OCI-M2 (cell line): Measurements from ENCODE around the gene OMP.

ENCODE experiments used
- DNase-seq: peaks from one replicate; lab custom pipeline; 2025; ENCODE audit not compliant: unreplicated experiment; lab: John Stamatoyannopoulos, UW

OMP gene

DNA sequence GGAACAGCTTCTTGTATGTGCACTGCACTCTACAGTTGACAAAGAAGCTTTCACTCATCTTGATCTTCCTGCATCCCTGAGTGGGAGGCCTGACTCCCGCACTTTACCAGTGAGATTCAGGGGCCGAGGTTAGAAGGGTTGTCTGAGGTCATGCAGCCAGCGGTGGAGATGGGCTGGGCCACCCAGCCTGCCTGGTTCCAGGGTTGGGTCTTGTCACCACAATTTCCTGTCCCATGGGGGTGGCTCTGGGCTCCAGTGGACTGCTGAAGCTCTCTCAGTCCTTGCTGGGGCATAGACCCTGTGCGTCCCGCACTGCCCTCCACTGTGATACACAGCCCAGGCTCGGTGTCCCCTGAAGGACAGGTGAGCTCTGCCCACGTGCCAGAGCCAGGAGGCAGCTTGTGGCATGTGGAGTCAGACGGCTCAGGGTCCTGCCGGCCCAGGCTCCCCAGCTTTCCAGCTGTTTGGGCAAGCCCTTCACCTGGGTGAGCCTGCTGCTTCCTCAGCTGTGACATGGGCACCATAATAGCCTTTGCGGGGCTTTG lies 18.5 kb downstream of the OMP start:
- DNase-seq = no peak

DNA sequence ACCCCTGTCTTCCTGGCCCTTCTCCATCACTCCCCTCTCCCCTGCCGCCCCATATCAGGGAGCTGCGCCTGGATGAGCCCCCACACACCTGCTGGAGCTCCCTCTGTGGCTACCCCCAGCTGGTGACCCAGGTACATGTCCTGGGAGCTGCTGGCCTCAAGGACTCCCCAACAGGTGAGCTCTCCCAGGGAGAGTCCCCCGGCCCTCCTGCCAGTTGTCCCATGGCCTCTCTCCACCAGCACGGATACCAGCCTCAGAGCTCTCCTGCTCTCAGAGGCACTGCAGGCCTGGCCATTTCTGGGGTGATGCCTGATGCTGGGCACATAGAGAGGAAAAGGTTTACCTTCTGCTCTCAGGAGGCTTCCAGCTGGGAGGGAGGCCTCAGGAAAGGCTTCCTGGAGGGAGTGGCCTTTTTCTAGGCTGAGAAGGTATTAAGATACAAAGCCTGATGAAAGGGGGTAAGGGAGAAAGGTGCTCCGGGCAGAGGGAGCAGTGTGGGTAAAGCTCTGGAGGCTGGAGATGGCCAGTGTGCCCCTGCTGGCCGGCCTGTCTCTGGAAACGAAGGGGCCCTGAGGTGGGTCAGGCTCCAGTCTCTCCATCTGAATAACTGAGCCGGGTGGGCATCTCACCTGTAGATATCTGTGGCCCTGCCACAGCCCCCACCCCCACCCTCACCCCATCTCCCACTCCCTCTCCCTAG lies 19.4 kb downstream of the OMP start:
- no peak for DNase-seq

DNA sequence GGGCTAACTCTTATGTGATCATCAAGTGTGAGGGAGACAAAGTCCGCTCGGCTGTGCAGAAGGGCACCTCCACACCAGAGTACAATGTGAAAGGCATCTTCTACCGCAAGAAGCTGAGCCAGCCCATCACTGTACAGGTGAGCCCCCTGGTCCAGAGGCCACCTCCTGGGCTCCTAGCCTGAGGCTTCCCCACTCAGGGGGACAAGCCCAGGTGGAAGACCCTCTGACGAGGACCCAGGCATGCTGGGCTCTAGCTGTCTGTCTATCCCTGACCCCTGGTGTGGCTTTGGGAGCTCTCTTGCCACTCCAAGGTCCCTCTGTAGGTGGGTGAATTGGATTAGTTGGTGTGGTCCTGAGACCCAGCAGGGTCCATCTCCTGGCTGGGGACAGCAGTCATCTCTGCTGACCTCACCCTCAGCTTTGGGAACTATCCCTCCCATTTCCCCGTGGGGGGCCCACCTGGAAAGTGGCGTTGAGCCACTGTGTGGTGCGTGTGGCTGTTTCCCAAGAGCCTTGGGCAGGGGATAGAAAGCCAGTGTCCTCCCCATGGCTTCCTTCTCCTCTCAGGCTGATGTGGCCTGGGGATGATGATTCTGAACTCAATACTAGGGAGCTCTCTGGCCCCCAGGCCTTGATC lies 20.1 kb downstream of the OMP start:
- DNase-seq = no peak

DNA sequence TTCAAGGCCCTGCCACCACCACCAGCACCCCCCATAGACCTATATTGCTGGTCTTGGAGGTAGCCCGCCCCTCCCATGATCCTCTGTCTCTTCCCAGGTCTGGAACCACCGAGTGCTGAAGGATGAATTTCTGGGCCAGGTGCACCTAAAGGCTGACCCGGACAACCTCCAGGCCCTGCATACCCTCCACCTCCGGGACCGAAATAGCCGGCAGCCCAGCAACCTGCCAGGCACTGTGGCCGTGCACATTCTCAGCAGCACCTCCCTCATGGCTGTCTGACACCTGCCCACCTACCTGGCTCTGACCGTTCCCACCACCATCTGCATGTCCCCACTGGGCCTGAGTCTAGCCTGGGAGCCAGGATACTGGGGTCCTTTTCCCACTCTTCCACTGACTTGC lies 21.0 kb downstream of the OMP start:
- no peak for DNase-seq

DNA sequence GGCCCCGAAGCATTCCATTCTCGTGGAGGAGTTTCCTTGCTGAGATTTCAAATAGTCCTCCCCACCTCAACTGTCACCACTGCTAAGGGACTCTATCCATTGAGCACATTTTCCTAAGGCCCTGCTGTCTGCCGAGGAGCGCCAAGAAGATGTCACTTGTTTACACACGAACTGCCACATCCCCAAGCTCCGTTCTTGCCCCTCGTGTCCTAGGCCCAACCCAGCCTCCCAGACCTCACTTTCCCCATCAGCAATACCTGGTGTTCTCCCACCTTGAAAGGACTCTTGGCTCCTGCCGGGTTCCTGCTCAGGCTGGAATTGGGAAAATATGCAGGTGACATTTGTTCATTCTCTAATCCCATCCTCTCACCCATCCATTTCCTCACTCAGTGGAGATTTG lies 21.4 kb downstream of the OMP start:
- no peak for DNase-seq

DNA sequence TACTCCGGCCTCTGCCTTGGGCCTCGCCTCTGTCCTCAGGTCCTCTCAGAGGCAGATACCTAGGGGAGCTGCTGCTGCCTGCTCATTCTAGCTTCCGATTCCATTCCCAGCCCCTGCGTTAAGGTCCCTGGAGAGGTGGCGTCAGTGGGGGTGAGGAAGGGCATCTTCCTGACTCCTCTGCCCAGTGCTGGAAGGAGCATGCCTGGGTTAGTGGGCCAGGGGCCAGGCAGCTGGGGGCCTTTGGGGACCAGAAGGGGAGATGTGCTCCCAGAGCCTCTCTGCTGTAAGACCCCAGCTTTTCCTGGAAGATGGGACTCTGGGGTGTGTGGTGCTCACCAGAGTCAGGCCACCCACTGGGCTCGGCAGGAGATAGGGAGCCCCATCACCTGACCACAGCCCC lies 21.8 kb downstream of the OMP start:
- DNase-seq = no peak

DNA sequence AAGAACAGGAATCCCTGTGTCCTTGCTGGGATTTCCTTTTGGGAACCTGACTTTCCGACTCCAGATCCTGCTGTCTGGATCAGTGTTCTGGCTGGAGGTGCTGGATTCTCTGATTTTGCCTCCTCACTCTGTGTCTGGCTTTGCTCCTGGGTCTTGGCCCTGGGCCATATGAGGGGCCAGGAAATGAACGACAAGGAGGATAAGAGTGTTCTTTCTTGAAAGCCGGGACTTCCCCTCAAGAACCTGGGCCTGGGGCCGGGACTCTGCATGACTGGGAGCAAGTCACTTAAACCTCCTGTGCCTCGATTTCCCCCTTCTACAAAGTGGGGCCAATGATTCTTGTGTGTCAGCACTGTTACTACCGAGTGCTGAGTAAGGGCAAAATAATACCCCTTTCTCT lies 22.6 kb downstream of the OMP start:
- DNase-seq = no peak

DNA sequence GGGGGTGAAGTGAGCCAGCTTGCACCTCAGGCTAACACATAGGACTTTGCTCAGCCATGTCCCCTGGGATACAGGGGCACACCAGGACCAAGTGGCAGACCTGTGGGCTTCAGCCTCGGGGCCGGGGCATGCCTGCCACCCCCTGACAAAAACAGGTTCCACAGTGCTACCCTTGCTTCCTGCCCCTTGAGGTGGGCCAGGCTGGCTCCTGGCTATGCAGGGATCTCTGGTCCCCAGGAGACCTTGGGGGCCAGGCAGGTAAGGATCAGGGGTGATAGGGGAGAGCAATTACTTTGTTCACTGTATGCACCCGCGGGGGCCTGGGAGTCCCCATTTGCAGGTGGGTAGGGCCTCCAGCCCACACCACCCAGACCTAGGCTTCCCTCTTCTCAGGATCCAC lies 23.1 kb downstream of the OMP start:
- DNase-seq = no peak

DNA sequence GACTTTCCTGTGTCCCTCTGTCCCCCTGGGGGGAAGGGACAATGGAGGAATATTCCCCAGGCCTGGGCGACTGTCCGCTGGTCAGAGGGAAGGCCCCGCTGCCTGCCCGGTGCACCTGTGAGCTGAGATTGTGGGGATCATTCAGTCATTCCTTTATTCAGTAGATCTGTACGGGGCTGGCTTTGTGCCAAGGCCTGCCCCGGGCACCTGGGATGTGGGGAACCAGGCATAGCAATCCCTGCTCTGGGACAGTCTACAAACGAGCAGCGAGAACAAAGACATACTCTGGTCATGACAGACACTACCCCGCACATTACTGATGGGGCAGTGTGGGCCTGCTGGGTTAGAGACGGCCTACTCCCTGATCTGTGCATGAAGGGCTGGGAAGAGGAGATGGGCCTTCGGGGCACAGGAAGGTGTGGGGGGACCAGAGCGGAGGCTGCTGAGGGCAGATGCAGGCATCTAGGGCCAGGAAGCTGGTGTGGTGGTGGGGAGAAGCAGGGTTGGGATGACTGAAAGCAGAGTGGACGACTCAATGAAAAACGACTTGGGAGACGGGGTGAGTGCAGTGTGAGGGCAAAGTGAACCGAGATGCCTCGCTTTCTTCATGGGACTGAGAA lies 23.6 kb downstream of the OMP start:
- DNase-seq = no peak

DNA sequence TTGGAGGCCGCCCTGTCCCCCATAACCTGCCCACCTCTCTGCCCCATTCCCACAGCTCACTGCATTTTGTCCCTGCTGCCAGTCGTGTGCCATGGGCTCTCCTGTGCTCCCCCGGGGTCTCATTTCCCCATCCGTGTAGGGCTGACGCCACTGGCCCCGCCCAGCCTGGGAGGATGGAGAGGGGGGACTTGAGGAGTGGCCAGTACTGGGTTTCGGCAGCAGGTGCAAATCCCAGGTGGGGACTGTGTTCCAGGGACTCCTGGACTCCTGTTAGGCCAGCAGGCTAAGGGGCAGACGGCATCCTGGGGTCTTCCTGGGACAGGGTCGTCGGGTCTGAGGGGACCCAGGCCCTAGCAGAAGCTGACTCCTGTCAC lies 24.2 kb downstream of the OMP start:
- no peak for DNase-seq

DNA sequence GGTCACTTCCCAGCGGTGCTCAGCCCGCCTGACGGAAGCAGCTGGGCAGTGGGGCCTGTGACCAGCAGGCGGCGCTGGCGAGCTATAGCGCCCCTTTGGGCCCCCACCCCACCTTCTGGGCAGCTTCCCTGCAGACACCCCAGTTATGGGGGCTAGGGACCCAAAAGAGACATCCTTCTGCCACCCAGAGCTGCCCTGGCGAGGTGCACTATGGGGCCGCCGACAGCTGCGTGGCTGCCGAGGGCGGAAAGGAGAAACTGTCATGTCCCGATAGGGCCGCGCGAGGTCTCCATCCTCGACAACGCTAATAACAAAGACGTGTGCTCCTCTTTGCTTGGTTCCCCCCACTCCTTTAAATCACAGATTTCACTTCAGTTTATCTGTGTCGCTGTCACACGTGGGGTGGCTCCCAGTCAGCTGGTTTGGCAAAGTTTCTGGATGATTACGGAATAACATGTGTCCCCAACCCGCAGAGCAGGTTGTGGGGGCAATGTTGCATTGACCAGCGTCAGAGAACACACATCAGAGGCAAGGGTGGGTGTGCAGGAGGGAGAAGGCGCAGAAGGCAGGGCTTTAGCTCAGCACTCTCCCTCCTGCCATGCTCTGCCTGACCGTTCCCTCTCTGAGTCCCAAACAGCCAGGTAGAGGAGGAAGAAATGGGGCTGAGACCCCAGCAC lies 24.7 kb downstream of the OMP start:
- DNase-seq = no peak

DNA sequence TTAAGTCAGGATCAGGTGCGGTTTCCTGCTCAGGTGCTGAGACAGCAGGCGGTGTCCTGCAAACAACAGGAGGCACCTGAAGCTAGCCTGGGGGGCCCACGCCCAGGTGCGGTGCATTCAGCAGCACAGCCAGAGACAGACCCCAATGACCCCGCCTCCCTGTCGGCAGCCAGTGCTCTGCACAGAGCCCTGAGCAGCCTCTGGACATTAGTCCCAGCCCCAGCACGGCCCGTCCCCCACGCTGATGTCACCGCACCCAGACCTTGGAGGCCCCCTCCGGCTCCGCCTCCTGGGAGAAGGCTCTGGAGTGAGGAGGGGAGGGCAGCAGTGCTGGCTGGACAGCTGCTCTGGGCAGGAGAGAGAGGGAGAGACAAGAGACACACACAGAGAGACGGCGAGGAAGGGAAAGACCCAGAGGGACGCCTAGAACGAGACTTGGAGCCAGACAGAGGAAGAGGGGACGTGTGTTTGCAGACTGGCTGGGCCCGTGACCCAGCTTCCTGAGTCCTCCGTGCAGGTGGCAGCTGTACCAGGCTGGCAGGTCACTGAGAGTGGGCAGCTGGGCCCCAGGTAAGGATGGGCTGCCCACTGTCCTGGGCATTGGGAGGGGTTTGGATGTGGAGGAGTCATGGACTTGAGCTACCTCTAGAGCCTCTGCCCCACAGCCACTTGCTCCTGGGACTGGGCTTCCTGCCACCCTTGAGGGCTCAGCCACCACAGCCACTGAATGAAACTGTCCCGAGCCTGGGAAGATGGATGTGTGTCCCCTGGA lies 25.5 kb downstream of the OMP start, which contains the start of gene MYO7A:
Gene MYO7A (plus strand): TSS at position 327 of the 772 bp plus-strand sequence. CDS start 2,389 bp downstream, outside the sequence.
- no peak for DNase-seq

DNA sequence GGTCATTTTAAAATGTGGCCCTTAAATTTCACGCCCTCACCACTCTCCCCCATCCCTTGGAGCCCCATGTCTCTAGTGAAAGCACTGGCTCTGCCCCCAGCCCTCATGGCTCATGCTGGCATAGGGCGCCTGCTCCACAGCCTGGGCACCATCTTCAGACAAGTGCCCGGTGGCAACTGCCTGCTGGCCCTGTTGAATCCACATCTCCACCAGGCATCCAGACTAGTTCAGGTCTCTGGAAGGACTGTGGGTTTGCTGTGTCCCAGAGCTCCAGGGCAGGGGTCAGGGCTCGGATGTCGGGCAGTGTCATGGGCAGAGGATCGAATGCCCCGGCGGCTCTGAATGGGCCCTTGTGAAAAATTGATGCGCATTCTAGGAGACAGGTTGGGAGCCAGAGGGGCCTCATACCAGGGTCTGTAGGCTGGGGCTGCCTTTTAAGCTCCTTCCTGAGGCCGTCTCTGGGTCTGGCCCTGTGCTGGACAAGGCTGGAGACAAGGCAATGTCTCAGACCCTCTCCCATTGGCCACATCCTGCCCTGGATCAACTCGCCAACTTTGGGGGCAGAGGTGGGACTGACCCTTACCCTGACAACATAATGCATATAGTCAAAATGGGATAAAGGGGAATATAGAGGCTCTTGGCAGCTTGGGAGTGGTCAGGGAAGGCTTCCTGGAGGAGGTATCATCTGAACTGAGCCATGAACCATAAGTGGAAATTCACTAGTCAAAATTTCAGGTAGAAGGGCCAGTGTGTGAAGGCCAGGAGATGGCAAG lies 26.6 kb downstream of the OMP start:
- DNase-seq = no peak

DNA sequence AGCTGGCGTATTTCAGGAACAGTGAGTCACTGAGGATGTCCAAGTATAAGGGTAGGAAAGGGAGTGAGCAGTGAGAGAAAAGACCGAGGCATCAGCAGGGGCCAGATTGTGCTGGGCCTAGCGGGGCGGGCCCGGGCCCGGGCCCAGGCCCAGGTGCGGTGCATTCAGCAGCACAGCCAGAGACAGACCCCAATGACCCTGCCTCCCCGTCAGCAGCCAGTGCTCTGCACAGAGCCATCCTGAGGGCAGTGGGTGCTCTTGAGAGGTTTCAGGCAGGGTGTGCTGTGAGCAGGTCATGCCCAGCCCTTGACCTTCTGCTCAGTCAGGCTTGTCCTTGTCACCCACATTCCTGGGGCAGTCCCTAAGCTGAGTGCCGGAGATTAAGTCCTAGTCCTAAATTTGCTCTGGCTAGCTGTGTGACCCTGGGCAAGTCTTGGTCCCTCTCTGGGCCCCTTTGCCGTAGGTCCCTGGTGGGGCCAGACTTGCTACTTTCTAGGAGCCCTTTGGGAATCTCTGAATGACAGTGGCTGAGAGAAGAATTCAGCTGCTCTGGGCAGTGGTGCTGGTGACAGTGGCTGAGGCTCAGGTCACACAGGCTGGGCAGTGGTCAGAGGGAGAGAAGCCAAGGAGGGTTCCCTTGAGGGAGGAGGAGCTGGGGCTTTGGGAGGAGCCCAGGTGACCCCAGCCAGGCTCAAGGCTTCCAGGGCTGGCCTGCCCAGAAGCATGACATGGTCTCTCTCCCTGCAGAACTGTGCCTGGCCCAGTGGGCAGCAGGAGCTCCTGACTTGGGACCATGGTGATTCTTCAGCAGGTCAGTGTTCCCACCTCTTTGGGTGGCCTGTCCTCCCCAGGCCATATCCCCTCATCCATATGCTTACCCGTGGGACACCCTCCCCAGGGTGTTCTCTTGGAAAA lies 27.5 kb downstream of the OMP start:
- no peak for DNase-seq

DNA sequence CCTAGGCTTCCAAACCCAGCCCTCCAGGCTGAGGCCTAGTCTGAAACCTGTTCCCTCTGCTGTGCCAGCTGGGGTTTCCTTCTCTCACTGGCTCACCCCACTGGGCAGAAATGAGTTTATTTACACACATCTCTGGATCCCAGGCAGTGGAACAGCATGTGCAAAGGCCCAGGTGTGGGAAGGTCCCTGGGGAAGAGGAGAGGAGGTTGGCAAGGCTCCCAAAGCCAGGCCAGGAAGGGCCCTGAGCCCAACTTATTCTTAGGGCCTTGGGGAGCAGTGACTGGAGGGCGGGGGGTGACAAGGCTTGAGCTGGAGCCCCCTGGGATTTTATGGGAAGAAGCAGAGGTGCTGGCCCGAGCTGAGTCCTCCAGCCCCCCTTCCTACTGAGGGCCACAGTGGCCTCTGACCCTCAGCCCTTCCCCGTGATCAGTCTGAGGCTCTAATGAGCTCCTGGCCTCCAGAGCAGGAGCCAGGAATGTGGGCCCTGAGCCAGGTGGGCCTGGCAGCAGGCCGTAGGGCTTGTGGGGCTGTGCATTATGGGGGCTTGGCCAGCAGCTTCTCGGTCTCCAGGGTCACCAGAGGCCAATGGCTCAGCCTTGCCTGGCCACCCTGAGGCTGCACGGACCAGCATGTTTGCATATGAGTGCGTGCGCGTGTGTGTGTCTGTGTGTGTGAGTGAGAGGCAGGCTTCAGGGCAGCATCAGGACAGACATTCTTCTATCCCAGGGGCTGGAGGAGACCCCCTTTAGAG lies 28.3 kb downstream of the OMP start:
- DNase-seq = no peak

DNA sequence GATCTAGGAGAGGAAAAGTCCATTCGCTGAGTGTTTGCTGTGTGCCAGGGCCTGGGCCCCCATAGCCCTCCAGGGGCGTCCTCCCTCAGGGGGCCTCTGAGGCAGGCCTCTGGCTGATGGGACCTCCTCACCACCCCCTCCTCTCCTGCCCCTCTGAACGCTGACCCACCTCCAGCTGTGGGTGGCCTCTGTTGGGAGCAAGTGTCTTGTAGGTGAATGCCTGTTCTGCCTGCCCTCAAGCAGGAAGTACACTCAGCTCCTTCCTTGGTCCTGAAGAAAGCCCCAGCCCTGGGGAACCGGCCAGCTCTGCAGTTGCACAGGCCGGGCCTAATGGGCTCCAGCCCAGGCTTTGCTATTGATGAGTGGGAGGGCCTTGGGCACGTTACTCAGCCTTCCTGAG lies 28.9 kb downstream of the OMP start:
- no peak for DNase-seq

DNA sequence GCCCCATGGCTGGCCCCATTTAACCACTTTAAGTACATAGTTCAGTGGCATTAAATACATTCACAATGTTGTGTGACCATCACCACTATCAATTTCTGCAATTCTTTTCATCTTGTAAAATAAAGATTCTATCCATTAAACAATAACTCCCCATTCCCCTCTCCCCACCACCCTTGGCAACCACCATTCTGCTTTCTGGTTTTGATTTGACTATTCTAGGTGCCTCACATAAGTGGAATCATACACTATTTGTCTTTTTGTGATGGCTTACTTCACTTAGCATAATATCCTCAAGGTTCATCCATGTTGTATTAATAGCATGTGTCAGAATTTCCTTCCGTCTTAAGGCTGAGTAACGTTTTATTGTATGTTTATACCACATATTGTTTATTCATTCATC lies 32.4 kb downstream of the OMP start:
- DNase-seq = no peak

DNA sequence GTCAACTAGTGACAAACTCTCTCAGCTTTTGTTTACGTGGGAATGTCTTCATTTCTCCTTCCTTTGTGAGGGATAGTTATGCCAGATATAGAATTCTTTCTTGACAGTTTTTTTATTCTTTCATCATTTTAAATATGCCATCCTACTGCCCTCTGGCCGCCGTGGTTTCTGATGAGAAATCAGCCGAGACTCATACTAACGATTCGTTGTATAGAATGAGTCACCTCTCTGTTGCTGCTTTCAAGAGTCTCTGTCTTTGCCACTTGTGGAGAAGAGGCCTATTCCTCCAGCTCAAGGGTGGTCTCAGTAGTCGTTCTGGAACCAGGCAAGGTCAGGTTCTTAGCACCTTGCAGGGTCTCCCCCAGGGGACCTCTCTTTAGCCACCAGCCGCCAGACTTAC lies 33.4 kb downstream of the OMP start:
- no peak for DNase-seq
